ENCODE results near the gene ACTG1. TPM values are rescaled to one million over a fixed set of nuclear protein-coding genes. Genes with fewer than 3 reads are reported as not detected.

ACTG1 gene
- total and polyA plus RNA-seq, 2 donors (not counting 1 experiment from before 2014, with no cell fraction given): 803 to 1,677 TPM

DNA sequence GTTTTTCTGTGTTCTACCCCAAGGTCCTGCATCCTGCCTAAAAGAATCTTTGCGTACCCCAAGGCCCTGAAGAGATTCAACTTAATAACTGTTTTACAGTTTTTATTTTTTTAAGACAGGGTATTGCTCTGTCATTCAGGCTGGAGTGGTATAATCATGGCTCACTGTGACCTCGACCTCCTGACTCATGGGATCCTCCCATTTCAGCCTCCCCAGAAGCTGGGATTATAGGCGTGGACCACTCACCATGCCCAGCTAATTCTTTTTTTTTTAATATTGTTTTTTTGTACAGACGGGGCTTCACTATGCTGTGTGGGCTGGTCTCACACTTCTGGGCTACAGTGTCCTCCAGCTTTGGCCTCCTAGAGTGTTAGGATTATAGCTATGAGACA, 48.9 kb upstream of the ACTG1 start:
- H2AFZ ChIP-seq (ENCODE audit: insufficient read depth, low read depth, low read length, poor library complexity, severe bottlenecking): peak overlapping the region; percentile 63
- peak overlapping the region; percentile 68 for H3K4me2 ChIP-seq (replicated peaks; ENCODE audit: low read depth, low read length, poor library complexity, severe bottlenecking)
- no CpG with 5 or more reads among the region's 4 CpGs for WGBS (ENCODE audit: insufficient coverage)
- H3K27ac ChIP-seq (ENCODE audit: low read length in 2 of 2): peak overlapping the region; percentile 75 to 88
- peak overlapping the region; percentile 48 for H3K9ac ChIP-seq (ENCODE audit: low read length)
- H4K20me1 ChIP-seq (ENCODE audit: control insufficient read depth, insufficient read depth, low read length, poor library complexity, severe bottlenecking): no peaks in the 10 kb centered on the region
- DNase-seq (no peak), ATAC-seq (ENCODE audit: low read depth) (no peak)
- peaks cover 21% of the 10 kb centered on the region for H3K79me2 ChIP-seq (ENCODE audit: control insufficient read depth, insufficient read depth, low read length)
- Mint-ChIP-seq H3K4me3 (peak overlapping the region; percentile 82), H3K27ac (peak overlapping the region; percentile 97), H3K27me3 (no peaks in the 10 kb centered on the region), H3K9me3 (ENCODE audit: insufficient read depth) (no peaks in the 10 kb centered on the region), H3K4me1 (peaks cover 34% of the 10 kb centered on the region)
- ChIA-PET CTCF (interaction anchor here (0.8 to 2.4 kb wide), 4 partner anchors 40 to 270 kb away, joined by 3 to 10 read pairs (median 4); no protein-coding TSS in a partner anchor), POLR2A (interaction anchor here (1.8 to 2.5 kb wide), 2 partner anchors 10 to 43 kb away, joined by 6 to 9 read pairs; partner anchors contain the start of gene FAAP100)
- intact Hi-C loops (cut with micrococcal nuclease): loop anchor here (1.0 to 2.0 kb wide), 2 partner anchors 8 to 37 kb away; no protein-coding TSS in a partner anchor
- H3K27me3 ChIP-seq (replicated peaks in 1 of 4; ENCODE audit: control extremely low read depth in 1 of 4, control insufficient read depth in 3 of 4, insufficient read depth in 4 of 4, low read length in 3 of 4): no peaks in the 10 kb centered on the region
- no peak for TF ChIP-seq EZH2 (IDR thresholded peaks at IDR 0.05; ENCODE audit: borderline replicate concordance, insufficient read depth, low read depth, low read length, poor library complexity, severe bottlenecking)
- TF ChIP-seq, protein P1, sequence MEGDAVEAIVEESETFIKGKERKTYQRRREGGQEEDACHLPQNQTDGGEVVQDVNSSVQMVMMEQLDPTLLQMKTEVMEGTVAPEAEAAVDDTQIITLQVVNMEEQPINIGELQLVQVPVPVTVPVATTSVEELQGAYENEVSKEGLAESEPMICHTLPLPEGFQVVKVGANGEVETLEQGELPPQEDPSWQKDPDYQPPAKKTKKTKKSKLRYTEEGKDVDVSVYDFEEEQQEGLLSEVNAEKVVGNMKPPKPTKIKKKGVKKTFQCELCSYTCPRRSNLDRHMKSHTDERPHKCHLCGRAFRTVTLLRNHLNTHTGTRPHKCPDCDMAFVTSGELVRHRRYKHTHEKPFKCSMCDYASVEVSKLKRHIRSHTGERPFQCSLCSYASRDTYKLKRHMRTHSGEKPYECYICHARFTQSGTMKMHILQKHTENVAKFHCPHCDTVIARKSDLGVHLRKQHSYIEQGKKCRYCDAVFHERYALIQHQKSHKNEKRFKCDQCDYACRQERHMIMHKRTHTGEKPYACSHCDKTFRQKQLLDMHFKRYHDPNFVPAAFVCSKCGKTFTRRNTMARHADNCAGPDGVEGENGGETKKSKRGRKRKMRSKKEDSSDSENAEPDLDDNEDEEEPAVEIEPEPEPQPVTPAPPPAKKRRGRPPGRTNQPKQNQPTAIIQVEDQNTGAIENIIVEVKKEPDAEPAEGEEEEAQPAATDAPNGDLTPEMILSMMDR (IDR thresholded peaks at IDR 0.05): no peak
- peaks cover 30 to 48% of the 10 kb centered on the region in 2 donors for H3K4me1 ChIP-seq (ENCODE audit: control insufficient read depth in 2 of 2, insufficient read depth in 2 of 2, low read length in 2 of 2)
- H3K36me3 ChIP-seq (replicated peaks in 1 of 2; ENCODE audit: control extremely low read depth in 1 of 2, control insufficient read depth in 1 of 2, extremely low read depth in 1 of 2, insufficient read depth in 2 of 2, low read length in 1 of 2): peaks cover 0 to 54% of the 10 kb centered on the region in 2 experiments
- peak overlapping the region in 3 of 5 experiments; percentile 5 to 40 (median 19) for H3K4me3 ChIP-seq (ENCODE audit: control extremely low read depth in 1 of 5, extremely low read depth in 1 of 5, insufficient read depth in 1 of 5, low read depth in 2 of 5, low read length in 4 of 5)
- H3K9me3 ChIP-seq (ENCODE audit: control extremely low read depth in 1 of 3, control insufficient read depth in 2 of 3, insufficient read depth in 1 of 3, low read length in 2 of 3): no peaks in the 10 kb centered on the region

GRCh38 chr17:81558941-81559806, 46.6 kb upstream of the ACTG1 start:
- no peak for DNase-seq
- Histone ChIP-seq H3K27ac (ENCODE audit: low read length in 2 of 2) (no peak overlapping the region), H4K20me1 (ENCODE audit: control insufficient read depth, insufficient read depth, low read length, poor library complexity, severe bottlenecking) (no peaks in the 10 kb centered on the region), H3K9me3 (ENCODE audit: control extremely low read depth in 1 of 3, control insufficient read depth in 2 of 3, insufficient read depth in 1 of 3, low read length in 2 of 3) (no peaks in the 10 kb centered on the region), H3K4me1 (ENCODE audit: control insufficient read depth in 2 of 2, insufficient read depth in 2 of 2, low read length in 2 of 2) (peaks cover 31 to 51% of the 10 kb centered on the region in 2 donors), H3K4me2 (replicated peaks; ENCODE audit: low read depth, low read length, poor library complexity, severe bottlenecking) (no peak overlapping the region), H3K79me2 (ENCODE audit: control insufficient read depth, insufficient read depth, low read length) (peaks cover 26% of the 10 kb centered on the region), H3K27me3 (replicated peaks in 1 of 4; ENCODE audit: control extremely low read depth in 1 of 4, control insufficient read depth in 3 of 4, insufficient read depth in 4 of 4, low read length in 3 of 4) (no peaks in the 10 kb centered on the region), H3K9ac (ENCODE audit: low read length) (no peak overlapping the region), H3K4me3 (ENCODE audit: control extremely low read depth in 1 of 5, extremely low read depth in 1 of 5, insufficient read depth in 1 of 5, low read depth in 2 of 5, low read length in 4 of 5) (no peak overlapping the region), H2AFZ (ENCODE audit: insufficient read depth, low read depth, low read length, poor library complexity, severe bottlenecking) (no peak overlapping the region), H3K36me3 (replicated peaks in 1 of 2; ENCODE audit: control extremely low read depth in 1 of 2, control insufficient read depth in 1 of 2, extremely low read depth in 1 of 2, insufficient read depth in 2 of 2, low read length in 1 of 2) (peaks cover 0 to 38% of the 10 kb centered on the region in 2 experiments)
- POLR2A ChIA-PET: interaction anchor here (0.7 kb wide), 2 partner anchors 13 to 34 kb away, joined by 12 to 17 read pairs; no protein-coding TSS in a partner anchor
- Mint-ChIP-seq H3K9me3 (ENCODE audit: insufficient read depth) (no peaks in the 10 kb centered on the region), H3K27me3 (no peaks in the 10 kb centered on the region), H3K4me1 (peaks cover 37% of the 10 kb centered on the region), H3K4me3 (no peak overlapping the region), H3K27ac (no peak overlapping the region)
- intact Hi-C loops (cut with micrococcal nuclease): no loop called here
- TF ChIP-seq EZH2 (IDR thresholded peaks at IDR 0.05; ENCODE audit: borderline replicate concordance, insufficient read depth, low read depth, low read length, poor library complexity, severe bottlenecking): no peak
- CTCF ChIA-PET: no interaction called here
- 92% methylated on average over 23 of the region's 27 CpGs for WGBS (ENCODE audit: insufficient coverage)
- no peak for ATAC-seq (ENCODE audit: low read depth)

Measured in B cell (primary cell).